ENCODE measurements around the gene TNNT3.

TNNT3 gene

DNA sequence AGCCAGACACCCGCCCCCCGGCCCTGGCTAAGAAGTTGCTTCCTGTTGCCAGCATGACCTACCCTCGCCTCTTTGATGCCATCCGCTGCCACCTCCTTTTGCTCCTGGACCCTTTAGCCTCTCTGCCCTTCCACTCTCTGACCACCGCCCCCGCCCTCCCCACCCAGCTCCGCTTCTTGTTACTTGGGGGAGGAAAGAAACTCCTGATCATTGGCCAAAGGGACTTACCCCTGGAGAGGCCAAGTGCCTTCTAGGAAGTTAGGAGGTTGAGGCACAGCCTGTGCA is 27.7 kb upstream of the TNNT3 start, which contains the start of gene PRR33:
TSS of gene PRR33 (minus strand) at position 65 of the 285 bp plus-strand sequence. CDS start 1,311 bp downstream, outside the sequence.
- no peak for DNase-seq (ENCODE audit: low spot score)
- TF ChIP-seq, protein P1, sequence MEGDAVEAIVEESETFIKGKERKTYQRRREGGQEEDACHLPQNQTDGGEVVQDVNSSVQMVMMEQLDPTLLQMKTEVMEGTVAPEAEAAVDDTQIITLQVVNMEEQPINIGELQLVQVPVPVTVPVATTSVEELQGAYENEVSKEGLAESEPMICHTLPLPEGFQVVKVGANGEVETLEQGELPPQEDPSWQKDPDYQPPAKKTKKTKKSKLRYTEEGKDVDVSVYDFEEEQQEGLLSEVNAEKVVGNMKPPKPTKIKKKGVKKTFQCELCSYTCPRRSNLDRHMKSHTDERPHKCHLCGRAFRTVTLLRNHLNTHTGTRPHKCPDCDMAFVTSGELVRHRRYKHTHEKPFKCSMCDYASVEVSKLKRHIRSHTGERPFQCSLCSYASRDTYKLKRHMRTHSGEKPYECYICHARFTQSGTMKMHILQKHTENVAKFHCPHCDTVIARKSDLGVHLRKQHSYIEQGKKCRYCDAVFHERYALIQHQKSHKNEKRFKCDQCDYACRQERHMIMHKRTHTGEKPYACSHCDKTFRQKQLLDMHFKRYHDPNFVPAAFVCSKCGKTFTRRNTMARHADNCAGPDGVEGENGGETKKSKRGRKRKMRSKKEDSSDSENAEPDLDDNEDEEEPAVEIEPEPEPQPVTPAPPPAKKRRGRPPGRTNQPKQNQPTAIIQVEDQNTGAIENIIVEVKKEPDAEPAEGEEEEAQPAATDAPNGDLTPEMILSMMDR (IDR thresholded peaks at IDR 0.05; ENCODE audit: extremely low read depth, missing control alignments), result no peak

DNA sequence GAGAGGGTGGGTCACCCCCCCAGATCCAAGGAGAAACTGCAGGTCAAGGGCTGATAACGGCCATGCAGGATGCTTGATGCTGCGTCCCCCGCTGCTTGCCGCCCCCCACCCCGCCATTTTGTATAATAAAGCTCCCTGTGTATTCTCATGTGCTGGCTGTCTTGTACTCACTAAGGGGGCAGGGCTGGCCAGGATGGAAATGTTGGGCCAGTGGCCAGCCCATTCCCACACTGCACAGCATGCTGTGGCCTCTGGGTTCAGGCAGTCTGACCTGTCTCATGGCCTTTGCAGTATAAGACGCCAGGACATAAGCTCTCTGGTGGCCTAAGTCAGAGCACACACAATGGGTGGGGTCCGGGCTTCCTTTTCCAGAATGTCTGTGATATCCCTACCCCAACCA is 27.4 kb upstream of the TNNT3 start:
- TF ChIP-seq, protein P1 (IDR thresholded peaks at IDR 0.05; ENCODE audit: extremely low read depth, missing control alignments), result no peak
- no peak for DNase-seq (ENCODE audit: low spot score)

DNA sequence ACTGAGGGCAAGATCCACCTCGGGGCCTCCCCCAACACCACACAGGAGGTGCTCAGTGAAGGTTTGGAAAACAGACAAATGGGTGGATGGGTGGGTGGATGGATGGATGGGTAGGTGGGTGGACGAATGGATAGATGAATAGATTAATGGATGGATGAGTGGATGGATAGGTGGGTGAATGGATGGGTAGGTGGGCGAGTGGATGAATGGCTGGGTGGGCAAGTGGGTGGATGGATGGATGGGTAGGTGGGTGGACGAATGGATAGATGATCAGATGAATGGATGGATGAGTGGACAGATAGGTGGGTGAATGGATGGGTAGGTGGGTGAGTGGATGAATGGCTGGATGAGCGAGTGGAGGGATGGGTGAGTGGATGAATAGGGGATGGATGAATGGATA is 26.9 kb upstream of the TNNT3 start:
- DNase-seq (ENCODE audit: low spot score), result no peak
- TF ChIP-seq, protein P1 (IDR thresholded peaks at IDR 0.05; ENCODE audit: extremely low read depth, missing control alignments), result no peak

DNA sequence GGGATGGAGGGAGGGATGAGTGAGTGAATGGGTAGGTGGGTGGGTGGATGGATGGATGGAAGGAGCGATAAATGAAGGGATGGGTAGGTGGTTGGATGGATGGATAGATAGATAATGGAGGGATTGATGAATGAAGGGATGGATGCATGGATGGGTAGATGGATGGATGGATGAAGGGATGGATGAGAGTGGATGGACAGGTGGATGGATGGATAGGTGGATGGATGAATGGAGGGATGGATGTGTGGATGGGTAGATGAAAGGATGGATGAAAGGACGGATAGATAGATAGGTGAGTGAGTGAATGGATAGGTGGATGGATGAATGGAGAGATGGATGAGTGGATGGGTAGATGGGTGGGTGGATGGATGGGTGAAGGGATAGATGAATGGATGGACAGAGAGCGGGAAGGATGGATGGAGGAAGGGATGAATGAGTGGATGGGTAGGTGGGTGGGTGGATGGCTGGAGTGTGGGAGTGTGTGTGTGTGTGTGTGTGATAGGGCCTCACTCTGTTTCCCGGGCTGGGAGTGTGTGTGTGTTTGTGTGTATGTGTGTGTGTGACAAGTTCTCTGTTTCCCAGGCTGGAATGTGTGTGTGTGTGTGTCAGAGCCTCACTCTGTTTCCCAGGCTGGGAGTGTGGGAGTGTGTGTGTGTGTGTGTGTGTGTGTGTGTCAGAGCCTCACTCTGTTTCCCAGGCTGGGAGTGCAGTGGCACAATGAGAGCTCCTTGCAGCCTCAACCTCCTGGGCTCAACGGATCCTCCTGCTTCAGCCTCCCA is 25.7 kb upstream of the TNNT3 start:
- TF ChIP-seq, protein P1 (IDR thresholded peaks at IDR 0.05; ENCODE audit: extremely low read depth, missing control alignments), result no peak

DNA sequence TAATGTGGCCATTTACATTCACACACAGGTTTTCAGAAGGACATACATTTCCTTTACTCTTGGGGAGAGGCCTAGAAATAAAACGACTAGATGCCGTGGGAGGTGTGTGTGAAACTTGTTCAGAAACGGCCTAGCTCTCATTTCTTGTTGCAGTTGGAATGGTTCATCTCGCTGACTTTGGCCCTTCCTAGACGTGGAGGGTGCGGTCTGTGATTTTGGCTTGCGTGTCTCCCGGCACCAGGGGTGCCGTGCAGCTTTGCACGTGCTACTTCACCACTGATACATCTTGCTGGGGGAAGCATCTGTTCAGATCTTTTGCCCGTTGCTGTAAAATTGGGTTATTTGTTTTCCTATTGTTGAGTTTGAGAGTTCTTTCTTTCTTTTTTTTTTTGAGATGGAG is 24.7 kb upstream of the TNNT3 start:
- DNase-seq (ENCODE audit: low spot score), result no peak
- TF ChIP-seq, protein P1 (IDR thresholded peaks at IDR 0.05; ENCODE audit: extremely low read depth, missing control alignments), result no peak

More for the DNA sequence above, 25.7 kb upstream of the TNNT3 start:
- no peak for DNase-seq (ENCODE audit: low spot score)

DNA sequence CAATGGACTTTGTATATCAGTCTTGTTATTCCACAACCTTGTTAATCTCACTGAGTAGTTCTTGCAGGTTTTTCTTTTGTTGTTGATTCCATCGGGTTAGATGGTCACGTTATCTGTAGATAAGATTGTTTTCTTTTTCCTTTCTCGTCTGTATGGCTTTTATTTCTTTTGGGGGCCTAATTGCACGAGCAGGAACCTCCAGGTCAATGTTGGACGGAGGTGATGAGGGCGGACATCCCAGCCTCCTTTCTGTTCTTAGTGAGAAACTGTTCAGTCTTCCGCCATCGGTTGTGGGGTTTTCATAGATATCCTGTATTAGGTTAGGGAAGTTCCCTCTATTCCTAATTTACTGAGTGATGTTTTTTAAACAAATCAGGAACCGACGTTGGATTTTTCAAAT is 23.0 kb upstream of the TNNT3 start:
- TF ChIP-seq, protein P1 (IDR thresholded peaks at IDR 0.05; ENCODE audit: extremely low read depth, missing control alignments), result no peak
- peak; percentile 34 for DNase-seq (ENCODE audit: low spot score)

DNA sequence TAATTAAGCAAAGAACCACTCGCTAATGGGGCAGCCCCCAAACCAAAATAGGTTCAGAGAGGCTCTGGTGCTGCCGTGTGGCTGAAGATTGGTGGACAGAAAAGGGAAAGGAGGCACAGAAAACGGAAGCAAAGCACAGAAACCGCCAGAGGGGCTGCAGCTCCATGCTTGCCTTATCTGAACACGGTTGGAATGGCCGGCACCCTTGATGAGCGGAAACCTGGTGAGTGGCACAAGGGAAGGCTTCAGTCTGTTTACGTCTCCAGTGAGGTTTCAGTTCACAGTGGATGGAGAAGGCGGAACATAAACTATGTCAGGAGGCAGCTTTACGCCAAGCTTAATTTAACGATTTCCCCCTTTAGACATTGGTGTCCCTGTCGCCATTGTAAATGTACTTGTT is 22.6 kb upstream of the TNNT3 start:
- TF ChIP-seq, protein P1 (IDR thresholded peaks at IDR 0.05; ENCODE audit: extremely low read depth, missing control alignments), result no peak
- peak; percentile 64 for DNase-seq (ENCODE audit: low spot score)
